GM10266 (cell line): ENCODE data around the gene FMC1.
"Not testable (repeated sequence)": the region's sequence is repeated elsewhere in the genome, so short reads cannot be mapped to it uniquely, and the experiment has no call there.

ENCODE experiments used
- DNase-seq: peaks from one replicate; pipeline ENCODE4 v3.0.0; 2012; ENCODE audit errors: extremely low spot score
- CTCF ChIP-seq: IDR thresholded peaks from 2 replicates; pipeline ENCODE4 v1.5.1; 2012; ENCODE audit warnings: mild to moderate bottlenecking, low read depth; ENCODE audit not compliant: control insufficient read depth, insufficient read depth; ENCODE audit errors: missing control alignments

Gene FMC1

GRCh38 chr7:139330333-139331030 lies 10.7 kb upstream of the FMC1 start:
- no peak for DNase-seq
- TF ChIP-seq CTCF = no peak

GRCh38 chr7:139332697-139333359 lies 8.3 kb upstream of the FMC1 start:
- TF ChIP-seq CTCF = no peak
- no peak for DNase-seq

- DNase-seq = not testable (repeated sequence)
Observed at GRCh38 chr7:139333443-139333842, 7.7 kb upstream of the FMC1 start.

- DNase-seq = no peak
- TF ChIP-seq CTCF = no peak
Observed at GRCh38 chr7:139334399-139335150, 6.6 kb upstream of the FMC1 start.

- no peak for DNase-seq
- TF ChIP-seq CTCF = no peak
Observed at GRCh38 chr7:139339025-139339424, 2.1 kb upstream of the FMC1 start.

GRCh38 chr7:139339698-139340036 lies 1.5 kb upstream of the FMC1 start:
- TF ChIP-seq CTCF = no peak
- DNase-seq = no peak

GRCh38 chr7:139340037-139340807 lies 915 bp upstream of the FMC1 start:
- DNase-seq = peak; percentile 88
- peak; percentile 78 for TF ChIP-seq CTCF
